Stimulated activated CD8-positive, alpha-beta memory T cell treated with anti-CD3 and anti-CD28 coated beads, Interleukin-12 subunit alpha, Interleukin-12 subunit beta, amount 100 ng/mL, for 4 hours (primary cell): ENCODE data around the gene SOCS3.
"Not testable (repeated sequence)": the region's sequence is repeated elsewhere in the genome, so short reads cannot be mapped to it uniquely, and the experiment has no call there.

ENCODE experiments used
- DNase-seq: peaks from one replicate; pipeline ENCODE4 v3.0.0-alpha.2; 2020; ENCODE audit warnings: low read depth

The SOCS3 gene

GRCh38 chr17:78329263-78330059 is 30.4 kb downstream of the SOCS3 start:
- no peak for DNase-seq

- no peak for DNase-seq
Observed at GRCh38 chr17:78327880-78328279, 32.0 kb downstream of the SOCS3 start.

- no peak for DNase-seq
Observed at GRCh38 chr17:78325076-78325687, 34.7 kb downstream of the SOCS3 start.

- DNase-seq, result no peak
Observed at GRCh38 chr17:78324391-78325075, 35.3 kb downstream of the SOCS3 start.

GRCh38 chr17:78323826-78324390 is 36.0 kb downstream of the SOCS3 start:
- DNase-seq, result no peak

DNA sequence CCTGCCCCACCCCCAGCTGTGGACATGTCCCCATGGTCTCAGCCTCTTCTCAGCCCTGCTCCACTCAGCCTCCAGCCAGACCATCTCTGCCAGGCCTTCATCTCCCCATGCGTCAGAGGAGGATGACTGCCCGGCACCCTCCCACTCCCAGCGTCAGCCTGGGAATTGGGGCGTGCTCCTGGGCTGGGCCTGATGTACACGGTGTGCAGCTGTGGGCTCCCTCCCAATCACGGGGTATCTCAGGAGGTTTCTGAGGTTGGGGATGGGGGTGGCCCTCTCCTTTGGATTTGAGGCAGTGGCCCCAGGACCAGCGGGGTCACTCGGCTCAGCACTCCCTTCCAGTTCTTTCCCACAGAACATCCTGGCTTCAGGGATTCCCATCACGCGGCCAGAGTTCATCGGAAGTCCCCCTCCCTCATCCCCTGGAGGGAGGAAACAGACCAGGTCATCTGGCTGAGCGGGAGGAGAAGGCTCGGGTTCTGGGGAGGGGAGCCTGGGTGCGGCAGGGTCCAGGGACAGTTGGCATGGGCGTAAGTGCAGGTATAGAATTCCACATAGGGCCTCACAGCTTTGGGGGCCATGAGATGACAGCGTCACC is 36.9 kb downstream of the SOCS3 start:
- DNase-seq, result no peak

DNA sequence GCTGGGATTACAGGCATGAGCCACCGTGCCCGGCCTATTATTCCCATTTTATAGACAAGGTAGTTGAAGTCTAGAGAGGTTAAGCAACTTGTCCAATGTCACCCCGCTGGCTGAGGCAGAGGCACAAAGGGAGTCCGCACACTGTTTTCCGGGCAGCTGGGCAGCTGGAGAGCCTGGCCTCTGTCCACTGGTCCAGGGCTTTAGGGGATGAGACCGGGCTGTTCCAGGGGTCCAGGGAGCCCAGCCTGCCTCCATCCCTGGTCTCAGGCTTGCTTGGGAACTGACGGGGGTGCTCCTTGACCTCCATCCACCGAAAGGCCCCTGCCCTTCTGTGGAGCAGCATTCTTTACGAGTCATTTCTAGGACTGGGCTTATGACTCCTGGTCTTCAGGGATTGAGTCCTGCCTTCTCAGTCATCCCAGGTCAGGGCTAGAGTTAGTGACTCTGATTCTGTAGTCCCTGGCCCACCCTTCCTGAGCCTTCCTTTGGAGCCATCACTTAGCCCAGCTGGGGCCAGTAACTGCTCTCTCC is 37.5 kb downstream of the SOCS3 start:
- no peak for DNase-seq

GRCh38 chr17:78318843-78319242 is 41.0 kb downstream of the SOCS3 start:
- no peak for DNase-seq

DNA sequence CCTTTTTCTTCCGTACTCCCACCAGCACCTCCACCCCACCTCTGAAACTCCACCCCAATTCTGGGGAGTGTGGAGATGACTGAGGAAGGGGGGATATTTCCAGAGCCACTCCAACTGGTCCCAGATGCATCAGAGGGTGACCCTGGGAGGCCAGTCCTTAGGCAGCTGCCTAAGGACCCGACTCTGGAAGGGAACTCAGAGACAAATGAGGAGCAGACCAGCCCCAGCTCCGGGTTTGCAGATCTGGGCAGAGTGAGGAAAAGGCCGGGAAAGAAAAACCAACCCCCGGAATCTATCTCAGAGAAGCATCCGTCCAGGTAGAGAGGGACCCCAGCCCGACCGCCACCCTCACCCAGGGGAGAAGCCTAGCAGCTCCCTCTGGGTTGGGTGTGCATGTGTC is 41.5 kb downstream of the SOCS3 start:
- no peak for DNase-seq

- no peak for DNase-seq
Observed at GRCh38 chr17:78317794-78318400, 42.0 kb downstream of the SOCS3 start.

DNA sequence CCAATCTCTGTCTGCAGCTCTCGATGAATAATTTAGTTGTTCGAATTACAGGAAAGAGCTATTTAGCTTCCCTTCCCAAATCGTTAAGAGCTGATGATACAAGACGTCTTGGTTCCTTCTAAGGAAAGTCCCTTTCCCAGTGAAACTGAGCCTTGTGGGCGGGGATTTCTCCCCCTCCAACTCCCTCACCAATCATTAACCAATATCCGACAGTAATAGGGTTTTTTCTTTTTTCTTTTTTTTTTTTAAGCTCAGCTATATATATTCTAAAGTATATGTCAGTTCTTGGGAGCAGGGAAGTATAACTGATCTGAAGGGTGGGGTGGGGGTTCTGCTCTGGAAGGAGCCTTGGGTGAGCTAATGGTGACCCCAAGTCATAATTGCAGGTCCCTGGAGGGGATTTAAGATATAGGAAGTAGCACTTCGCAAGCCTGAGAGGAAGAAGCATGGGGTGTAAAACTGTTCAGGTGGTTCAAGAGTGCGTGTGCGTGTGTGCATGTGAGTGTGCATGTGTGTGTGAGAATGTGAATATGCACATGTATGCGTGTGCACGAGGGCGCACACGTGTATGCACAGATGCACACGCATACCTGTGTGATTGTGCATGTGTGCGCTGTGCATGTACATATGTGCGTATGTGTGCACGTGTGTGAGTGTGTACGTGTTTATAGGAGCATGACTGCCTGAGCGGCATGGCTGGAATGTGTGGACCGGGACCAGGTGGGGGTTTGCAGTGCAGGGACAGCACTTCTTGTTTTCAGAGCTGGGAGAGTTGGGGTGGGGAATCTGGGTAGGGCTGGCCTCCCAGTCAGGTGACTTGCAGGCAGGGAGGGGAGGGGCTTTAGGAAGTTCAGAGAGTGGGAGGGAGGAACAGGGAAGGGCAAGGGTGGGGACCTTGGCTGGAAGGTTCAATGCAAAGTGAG is 42.7 kb downstream of the SOCS3 start:
- no peak for DNase-seq

DNA sequence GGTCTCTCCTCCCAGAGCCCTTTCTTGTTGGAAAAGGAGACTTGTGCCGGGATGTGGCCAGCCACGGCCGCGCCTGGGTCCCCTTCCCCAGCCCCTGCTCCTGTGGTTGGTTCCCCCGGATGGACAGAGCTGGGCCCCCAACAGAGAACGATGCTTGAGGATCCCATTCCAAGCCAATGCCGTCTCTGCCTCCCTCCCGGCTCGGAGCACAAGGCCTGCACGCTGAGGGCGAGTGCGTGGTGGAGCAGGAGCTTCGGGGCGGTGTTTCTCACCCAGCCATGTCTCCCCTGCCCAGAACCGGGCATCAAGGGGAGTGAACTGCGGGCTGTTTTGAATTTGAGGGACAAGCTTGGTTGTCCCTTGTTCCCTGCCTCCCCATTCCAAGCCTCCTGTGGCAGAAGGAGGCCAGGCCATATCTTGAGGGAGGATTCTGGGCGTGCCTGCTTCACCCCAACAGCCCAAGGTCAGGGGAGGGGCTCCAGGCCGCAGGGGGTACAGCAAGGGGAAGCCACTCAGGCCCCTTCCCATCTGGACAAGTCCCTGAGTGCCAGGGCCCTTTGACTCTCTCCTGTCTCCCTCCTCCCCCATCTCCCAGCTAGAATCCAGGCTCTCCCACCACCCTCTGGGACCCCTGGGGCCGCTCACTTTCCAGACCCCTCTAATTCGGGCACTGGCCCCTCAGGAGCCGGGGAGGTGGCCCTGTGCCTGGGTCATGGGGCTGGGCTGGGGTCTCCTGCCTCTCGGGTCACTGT is 43.6 kb downstream of the SOCS3 start:
- DNase-seq, result no peak

GRCh38 chr17:78315355-78316114 is 44.3 kb downstream of the SOCS3 start:
- peak; percentile 42 for DNase-seq

DNA sequence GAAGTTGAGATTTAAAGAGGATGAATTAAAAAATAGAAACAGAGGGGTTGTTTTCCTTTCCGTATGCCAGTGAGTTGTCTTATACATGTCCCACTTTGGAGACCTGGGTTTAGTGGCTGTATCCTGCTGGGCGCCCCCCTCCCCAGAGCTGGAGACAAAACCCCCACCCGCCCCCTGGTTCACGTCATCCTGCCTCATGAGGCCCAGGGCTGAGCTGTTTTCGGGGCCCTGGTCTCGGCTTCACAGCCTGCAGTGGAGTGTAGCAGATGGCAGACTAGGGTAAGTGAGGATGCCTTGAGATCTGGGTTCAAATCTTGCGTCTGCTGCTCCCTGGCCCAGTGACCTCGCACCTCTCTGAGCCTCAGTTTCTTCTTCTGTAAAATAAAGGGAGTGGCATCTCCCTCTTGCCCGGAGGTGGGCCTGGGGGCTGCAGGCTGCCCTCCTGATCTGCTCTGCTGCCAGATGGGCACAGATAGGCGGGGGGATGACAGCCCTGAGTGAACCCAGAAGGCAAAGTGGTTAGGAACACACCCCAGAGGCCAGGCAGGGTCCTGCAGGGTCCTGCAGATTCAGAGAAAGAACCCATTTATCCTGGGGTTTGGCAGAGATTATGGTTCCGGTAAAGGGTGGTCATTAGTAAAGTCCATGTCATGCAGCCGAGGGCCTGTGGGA is 45.1 kb downstream of the SOCS3 start:
- no peak for DNase-seq

DNA sequence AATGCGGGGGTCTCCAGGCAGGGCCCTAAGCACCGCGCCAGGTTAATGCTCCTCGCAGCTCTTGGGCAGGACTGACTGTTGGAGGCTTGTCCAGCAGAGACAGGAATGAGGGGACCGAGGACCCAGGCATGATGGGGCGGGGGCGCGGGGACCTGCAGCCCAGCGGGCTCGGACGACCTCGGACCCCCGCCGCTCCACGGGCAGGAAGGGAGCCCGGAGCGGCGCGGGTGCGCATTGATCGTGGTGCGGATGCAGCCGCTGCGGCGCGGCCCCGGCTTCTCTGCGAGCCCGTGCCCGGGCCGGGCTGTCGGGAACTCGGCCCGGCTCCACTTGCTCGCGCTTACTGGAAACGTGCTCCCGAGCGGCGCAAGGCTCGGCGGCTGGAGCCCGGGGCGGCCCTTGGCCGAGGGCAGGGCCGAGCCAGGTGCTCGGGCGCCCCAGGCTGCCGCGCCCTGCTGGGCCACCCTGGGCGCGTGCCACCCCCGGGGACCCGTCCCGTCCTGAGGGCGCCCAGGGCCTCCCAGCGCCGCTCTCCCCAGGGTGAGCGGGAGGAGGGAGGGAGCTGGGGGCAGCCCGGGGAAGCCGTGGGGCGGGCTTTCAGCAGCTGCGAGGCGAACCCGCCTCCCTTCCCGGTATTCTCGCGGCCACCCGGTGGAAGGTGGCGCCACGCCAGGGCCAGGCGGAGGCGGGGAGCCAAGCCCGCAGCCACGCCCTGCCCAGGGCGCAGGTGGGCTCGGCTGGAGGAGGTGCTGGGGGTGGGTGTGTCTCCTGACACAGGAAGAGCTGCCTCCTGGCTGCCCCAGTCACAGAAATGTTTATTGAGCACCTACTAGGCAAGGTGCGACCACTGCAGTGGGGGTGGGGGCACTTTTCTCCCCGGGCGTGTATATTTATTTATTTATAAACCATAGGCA is 45.9 kb downstream of the SOCS3 start:
- DNase-seq, result peak; percentile 42

- not testable (repeated sequence) for DNase-seq
Observed at GRCh38 chr17:78309659-78310255, 50.1 kb downstream of the SOCS3 start.
